ENCODE results near the gene ICA1. TPM values are rescaled to one million over a fixed set of nuclear protein-coding genes. Genes with fewer than 3 reads are reported as not detected.

Gene ICA1
- total RNA-seq, 1 donor from 2014 or later: 74.6 TPM

DNA sequence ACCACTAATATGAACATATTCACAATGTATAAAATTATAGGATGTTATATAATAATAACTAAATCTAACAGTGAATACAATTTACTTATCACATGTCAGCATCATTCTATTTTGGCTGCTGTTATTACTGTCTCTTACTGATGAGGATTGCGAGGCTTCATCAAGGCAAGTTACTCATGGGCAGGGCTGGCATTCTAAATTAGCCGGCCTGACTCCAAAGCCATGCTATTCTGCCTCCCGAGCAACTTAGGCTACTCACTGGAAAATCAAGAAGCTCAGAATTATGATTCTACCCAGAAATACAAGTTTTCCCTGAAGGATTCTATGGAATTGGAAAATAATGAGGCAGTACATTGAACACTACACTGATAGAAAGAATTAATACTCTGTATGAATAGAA lies 101.7 kb downstream of the ICA1 start:
- no peak for DNase-seq (ENCODE audit: low spot score)

DNA sequence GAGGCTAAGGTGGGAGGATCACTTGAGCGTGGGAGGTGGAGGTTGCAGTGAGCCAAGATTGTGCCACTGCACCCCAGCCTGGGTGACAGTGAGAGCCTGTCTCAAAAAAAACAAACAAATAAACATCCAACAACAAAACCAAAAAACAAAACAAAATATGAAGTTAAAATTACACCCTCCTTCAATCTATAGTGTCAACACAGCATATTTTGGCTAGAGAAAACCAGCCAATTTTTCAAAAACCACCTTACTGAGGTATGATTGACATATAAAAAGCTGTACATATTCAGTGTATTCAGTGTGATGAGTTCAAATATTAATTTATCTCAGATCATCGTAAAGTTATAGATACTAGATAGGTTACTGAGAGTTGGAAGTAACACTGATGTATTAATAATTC lies 102.4 kb downstream of the ICA1 start:
- DNase-seq (ENCODE audit: low spot score): no peak

DNA sequence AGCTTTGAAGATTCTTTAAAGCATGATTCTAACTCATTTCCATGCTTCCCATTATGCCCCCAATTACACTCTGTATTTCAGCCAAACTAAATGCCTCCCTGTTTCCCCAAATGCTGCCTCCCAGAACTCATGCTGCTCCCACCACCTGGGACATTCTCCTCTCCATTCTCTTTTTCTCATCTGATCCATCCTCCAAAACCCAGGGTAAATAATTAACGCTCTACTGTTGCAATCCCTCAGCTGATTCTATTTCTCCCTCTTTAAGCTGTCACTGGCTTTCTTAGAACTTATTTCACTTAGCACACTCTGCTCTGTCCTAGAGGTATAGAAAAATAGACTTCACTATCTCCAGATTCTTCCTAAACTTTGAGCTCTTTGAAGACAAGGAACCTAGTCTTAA lies 104.7 kb downstream of the ICA1 start:
- DNase-seq (ENCODE audit: low spot score): no peak

DNA sequence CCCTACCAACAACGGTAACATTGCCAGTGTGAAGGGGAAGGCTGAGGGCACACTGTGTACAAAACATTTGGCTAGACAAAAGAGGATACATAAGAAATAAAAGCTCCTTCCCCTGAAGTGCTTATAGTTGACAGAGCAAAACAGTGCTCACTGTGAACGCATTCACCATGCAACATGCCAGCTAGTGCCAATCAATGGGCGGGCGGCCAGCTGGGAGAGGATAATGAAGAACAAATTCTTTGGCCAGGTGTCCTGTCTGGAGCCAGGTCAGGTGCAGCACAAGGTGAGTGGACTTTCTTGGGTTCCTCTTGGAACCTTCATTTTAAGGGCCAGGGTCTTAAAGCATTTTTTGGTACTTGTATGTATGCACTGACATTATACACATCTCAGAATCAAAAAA lies 106.1 kb downstream of the ICA1 start:
- DNase-seq (ENCODE audit: low spot score): no peak

- DNase-seq (ENCODE audit: low spot score): no peak
Observed at GRCh38 chr7:8154272-8154671, 107.7 kb downstream of the ICA1 start.

- DNase-seq (ENCODE audit: low spot score): no peak
Observed at GRCh38 chr7:8152489-8153192, 109.3 kb downstream of the ICA1 start.

- no peak for DNase-seq (ENCODE audit: low spot score)
Observed at GRCh38 chr7:8151161-8151725, 110.7 kb downstream of the ICA1 start.

DNA sequence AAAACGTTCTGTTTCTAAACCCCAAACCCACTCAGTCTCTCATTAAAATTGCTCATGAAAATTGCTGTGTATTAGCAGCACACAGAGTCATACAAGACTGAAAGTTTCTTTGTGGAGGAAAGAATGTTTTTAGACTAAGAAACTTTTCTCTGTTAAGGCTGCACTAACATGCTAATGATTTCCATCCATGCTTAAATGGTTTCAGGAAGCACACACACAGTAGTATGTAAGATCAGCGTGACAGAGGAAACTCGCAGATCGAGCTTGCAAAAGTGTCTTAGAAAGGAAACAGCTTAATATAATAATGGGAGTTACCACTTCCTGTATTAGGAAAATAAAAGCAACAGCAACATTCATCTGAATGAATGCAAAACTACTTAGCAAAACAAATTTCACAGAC lies 112.7 kb downstream of the ICA1 start:
- no peak for DNase-seq (ENCODE audit: low spot score)

DNA sequence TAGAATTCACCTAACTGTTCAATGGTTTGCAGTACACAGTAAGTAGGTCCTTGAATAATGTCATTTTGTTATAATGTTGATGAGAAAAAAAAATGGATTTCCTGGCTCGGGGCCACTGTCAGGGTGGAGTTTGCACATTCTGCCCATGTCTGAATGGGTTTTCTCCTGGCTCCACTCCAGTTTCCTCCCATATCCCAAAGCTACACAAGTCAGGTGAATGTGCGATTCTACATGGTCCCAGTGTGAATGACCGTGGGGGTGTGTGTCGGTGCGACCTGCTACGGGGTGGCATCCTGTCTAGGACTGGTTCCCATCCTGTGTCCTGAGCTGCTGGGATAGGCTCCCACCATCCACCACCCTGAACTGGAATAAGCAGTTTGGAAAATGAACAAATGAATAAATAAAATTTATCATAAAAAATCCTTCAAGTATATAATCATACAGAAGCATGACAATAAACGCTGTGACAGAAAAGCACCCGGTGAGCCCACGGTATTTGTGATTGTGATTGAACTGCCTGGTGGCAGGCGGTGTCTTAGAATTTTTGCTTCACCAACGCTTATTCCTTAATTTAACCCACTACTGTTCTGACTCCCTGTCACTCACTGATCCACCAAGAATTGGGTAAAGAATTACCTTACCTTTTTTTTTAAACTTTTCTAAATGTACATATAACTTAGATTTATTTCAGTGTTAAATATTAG lies 114.1 kb downstream of the ICA1 start:
- no peak for DNase-seq (ENCODE audit: low spot score)

GRCh38 chr7:8146788-8147413 lies 115.1 kb downstream of the ICA1 start:
- DNase-seq (ENCODE audit: low spot score): no peak

GRCh38 chr7:8146106-8146787 lies 115.7 kb downstream of the ICA1 start:
- no peak for DNase-seq (ENCODE audit: low spot score)

DNA sequence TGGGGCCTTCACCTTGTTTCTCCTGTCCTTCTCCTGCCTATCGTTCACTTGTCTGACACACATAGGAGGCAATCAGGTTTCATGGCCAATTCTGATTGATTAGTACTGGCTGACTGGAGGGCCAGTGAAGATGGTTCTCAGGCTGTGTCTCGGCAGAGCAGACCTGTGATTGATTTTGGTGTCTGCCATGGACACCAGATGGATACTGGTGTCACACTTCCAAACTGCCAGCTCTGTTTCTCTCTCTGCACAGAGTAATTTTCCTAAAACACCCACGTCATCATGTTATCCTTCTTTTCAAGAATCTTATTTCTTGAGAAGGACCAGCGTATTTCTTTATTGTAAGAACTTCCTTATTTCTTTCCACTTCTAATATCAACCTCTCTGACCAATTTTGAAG lies 117.1 kb downstream of the ICA1 start:
- no peak for DNase-seq (ENCODE audit: low spot score)

- DNase-seq (ENCODE audit: low spot score): no peak
Observed at GRCh38 chr7:8143151-8143874, 118.7 kb downstream of the ICA1 start.

GRCh38 chr7:8142477-8142876 lies 119.5 kb downstream of the ICA1 start:
- no peak for DNase-seq (ENCODE audit: low spot score)

- DNase-seq (ENCODE audit: low spot score): no peak
Observed at GRCh38 chr7:8141070-8141469, 120.9 kb downstream of the ICA1 start.

GRCh38 chr7:8136051-8136730 lies 125.8 kb downstream of the ICA1 start:
- no peak for DNase-seq (ENCODE audit: low spot score)

- DNase-seq (ENCODE audit: low spot score): no peak
Observed at GRCh38 chr7:8135417-8135816, 126.5 kb downstream of the ICA1 start.

DNA sequence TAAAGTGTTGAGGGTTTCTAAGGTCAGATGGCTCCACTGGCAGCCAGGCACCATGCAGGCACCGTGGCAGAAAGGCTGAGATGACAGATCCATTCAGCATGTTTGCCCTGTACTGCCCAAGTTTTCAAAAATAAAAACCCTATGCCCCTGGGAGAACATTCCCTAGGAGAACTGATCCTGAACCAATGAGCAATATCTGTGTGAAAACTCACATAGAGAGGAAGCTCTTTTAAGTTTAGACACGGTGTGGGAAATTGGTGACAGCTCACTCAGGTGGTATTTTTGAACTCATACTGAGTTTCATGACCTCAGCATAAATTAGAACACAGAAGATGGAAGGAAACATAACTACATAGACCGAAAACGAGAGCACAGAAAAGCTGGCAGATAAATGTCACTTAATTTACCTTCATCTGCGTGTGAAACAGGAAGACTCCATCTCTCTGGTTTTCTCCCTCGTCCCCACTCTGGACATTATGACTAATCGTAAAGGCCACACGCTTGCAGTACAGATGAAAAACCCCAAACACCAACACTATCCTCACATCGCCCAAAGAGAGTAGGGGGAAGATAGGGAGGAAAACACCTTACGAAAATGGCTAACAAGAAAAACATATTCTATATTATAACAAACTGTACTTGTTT lies 127.8 kb downstream of the ICA1 start:
- no peak for DNase-seq (ENCODE audit: low spot score)

DNA sequence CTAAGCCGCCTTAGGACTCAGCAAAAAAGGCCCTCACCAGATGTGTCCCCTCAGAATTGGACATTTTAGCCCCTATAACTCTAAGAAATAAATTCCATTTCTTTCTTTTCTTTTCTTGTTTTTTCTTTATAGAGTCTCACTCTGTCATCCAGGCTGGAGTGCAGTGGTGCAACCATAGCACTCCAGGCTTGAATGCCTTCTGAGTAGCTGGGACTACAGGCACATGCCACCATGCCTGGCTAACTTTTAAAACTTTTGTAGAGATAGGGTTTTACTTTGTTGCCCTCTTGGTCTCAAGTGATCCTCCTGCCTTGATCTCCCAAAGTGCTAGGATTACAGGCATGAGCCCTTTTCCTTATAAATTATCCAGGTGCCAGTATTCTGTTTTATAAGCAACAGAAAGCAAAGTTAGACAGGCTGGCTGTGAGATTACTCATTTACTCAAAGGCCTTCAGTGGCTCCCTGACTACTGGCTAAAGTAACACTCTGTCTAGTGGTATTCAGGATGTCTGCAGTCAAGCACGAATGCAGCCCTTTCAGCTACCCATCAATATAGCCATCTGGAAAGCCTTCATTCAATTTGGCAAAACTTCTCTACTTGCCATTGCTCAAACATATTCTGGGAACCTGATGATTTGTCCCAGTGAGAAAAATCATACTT lies 128.6 kb downstream of the ICA1 start:
- no peak for DNase-seq (ENCODE audit: low spot score)
